Adrenal gland (tissue), 5 donors: ENCODE results near the gene RAB25.
"Not testable (repeated sequence)": the region's sequence is repeated elsewhere in the genome, so short reads cannot be mapped to it uniquely, and the experiment has no call there.

Experiments
- CTCF ChIP-seq, 6 experiments: fragments of 450-650 bp in 4 of 6; fragments of 200-600 bp in 2 of 6; sonication (generic) in 1 of 6; IDR thresholded peaks; 1 replicate in 5 of 6; 2 replicates in 1 of 6; pipeline versions ENCODE4 v1.5.1 to v1.8.0; 2016 to 2021; ENCODE audit warnings: antibody characterized with exemption in 6 of 6, mild to moderate bottlenecking in 2 of 6, moderate library complexity in 1 of 6
- POLR2A ChIP-seq, 2 donors: fragments of 450-650 bp; IDR thresholded peaks; one replicate each; pipeline ENCODE4 v1.6.1; 2017; ENCODE audit warnings: antibody characterized with exemption in 2 of 2, mild to moderate bottlenecking in 2 of 2, moderate library complexity in 1 of 2
- donor health status: DM: no; HTN: no; CAD: no.

- TF ChIP-seq CTCF, POLR2A (IDR thresholded peaks at IDR 0.05): not testable (repeated sequence)
Measured at GRCh38 chr1:156034991-156035390, 26.0 kb upstream of the RAB25 start.
